HCT116 (cell line): ENCODE results near the gene SPRY4. TPM values are rescaled to one million over a fixed set of nuclear protein-coding genes. Genes with fewer than 3 reads are reported as not detected.

Experiments
- ATAC-seq: fragments of 200-7000 bp; cut with Tn5 transposase; 2 replicates; pipeline ENCODE4 v1.9.1; 2020; ENCODE audit warnings: mild to moderate bottlenecking, moderate library complexity
- BruUV-seq: library from RNA; stranded (reverse); fragments of 400-500 nt; replicated peaks from 2 replicates; lab custom pipeline; 2021; lab: Mats Ljungman, UMichigan
- CTCF ChIA-PET: fragments of 300-600 bp; sonication (Branson Sonifier 250); formaldehyde crosslinking; loops from one replicate; lab custom pipeline; 2021; ENCODE audit warnings: antibody characterized with exemption; lab: Charles Lee
- POLR2A ChIA-PET: fragments of 300-600, 350-600 bp; sonication (Branson Sonifier 250); formaldehyde crosslinking; loops from one replicate; lab custom pipeline; 2021; ENCODE audit warnings: antibody characterized with exemption; lab: Charles Lee
- RAD21 ChIA-PET, 2 experiments: fragments of 300-600 bp; sonication (Branson Sonifier 250); formaldehyde crosslinking; loops; one replicate each; lab custom pipeline; 2023; ENCODE audit warnings: low total read pairs in 2 of 2; ENCODE audit not compliant: uncharacterized antibody in 2 of 2, unreplicated experiment in 2 of 2, low non-redundant PET in 1 of 2; lab: Charles Lee
- DNase-seq: peaks from one replicate; pipeline ENCODE4 v3.0.0-alpha.2; 2010; ENCODE audit warnings: low read depth, low spot score
- H2AFZ ChIP-seq: fragments of 200-600 bp; shearing (Covaris generic), sonication (generic); 2 replicates; pipeline ENCODE4 v1.6.1; 2017; ENCODE audit warnings: low read depth, mixed run types, mixed read lengths, antibody characterized with exemption, low read length; ENCODE audit not compliant: poor library complexity, severe bottlenecking
- H3K27ac ChIP-seq: 2 replicates; pipeline ENCODE4 v1.5.1; 2012; ENCODE audit warnings: low read depth, low read length
- H3K27me3 ChIP-seq: fragments of 200-600 bp; sonication (generic); 2 replicates; pipeline ENCODE4 v1.6.1; 2016; ENCODE audit warnings: mixed run types, low read length, mixed read lengths; ENCODE audit not compliant: insufficient read depth
- H3K36me3 ChIP-seq, 2 experiments: fragments of 200-500 bp in 1 of 2; fragments of 200-600 bp in 1 of 2; sonication (Bioruptor generic) in 1 of 2; sonication (generic) in 1 of 2; 2 replicates each; pipeline versions ENCODE4 v1.5.1 to v1.6.1; 2014 to 2016; ENCODE audit warnings: low read length in 2 of 2, inconsistent platforms in 1 of 2, mixed read lengths in 1 of 2, mixed run types in 1 of 2; ENCODE audit not compliant: insufficient read depth in 2 of 2, control insufficient read depth in 1 of 2
- H3K4me1 ChIP-seq, 2 experiments: fragments of 200-600 bp in 1 of 2; sonication (generic) in 1 of 2; 2 replicates each; pipeline versions ENCODE4 v1.5.1 to v1.6.1; 2012 to 2017; ENCODE audit warnings: low read length in 2 of 2, inconsistent platforms in 1 of 2, mild to moderate bottlenecking in 1 of 2, mixed read lengths in 1 of 2, mixed run types in 1 of 2, moderate library complexity in 1 of 2; ENCODE audit not compliant: insufficient read depth in 2 of 2, control insufficient read depth in 1 of 2
- H3K4me2 ChIP-seq: fragments of 200-600 bp; sonication (generic); 2 replicates; pipeline ENCODE4 v1.6.1; 2017; ENCODE audit warnings: mixed run types, low read length, mixed read lengths
- H3K4me3 ChIP-seq, 2 experiments: fragments of 200-600 bp in 1 of 2; sonication (generic) in 1 of 2; replicated peaks in 1 of 2; 2 replicates each; pipeline ENCODE4 v1.5.1; 2011 to 2016; ENCODE audit warnings: low read length in 2 of 2, control low read depth in 1 of 2, low read depth in 1 of 2, mild to moderate bottlenecking in 1 of 2, mixed read lengths in 1 of 2, mixed run types in 1 of 2
- H3K79me2 ChIP-seq: fragments of 200-600 bp; sonication (generic); 2 replicates; pipeline ENCODE4 v1.6.1; 2017; ENCODE audit warnings: mild to moderate bottlenecking, mixed run types, low read length, moderate library complexity, mixed read lengths; ENCODE audit not compliant: insufficient read depth
- H3K9ac ChIP-seq: fragments of 200-600 bp; sonication (generic); 2 replicates; pipeline ENCODE4 v1.6.1; 2016; ENCODE audit warnings: low read length, mixed read lengths
- H3K9me2 ChIP-seq: fragments of 200-600 bp; sonication (generic), shearing (Covaris generic); 2 replicates; pipeline ENCODE4 v1.6.1; 2017; ENCODE audit warnings: mixed run types, mild to moderate bottlenecking, moderate library complexity; ENCODE audit not compliant: insufficient read depth
- H3K9me3 ChIP-seq, 2 experiments: fragments of 200-500 bp in 1 of 2; fragments of 200-600 bp in 1 of 2; sonication (Bioruptor generic) in 1 of 2; sonication (generic) in 1 of 2; 2 replicates each; pipeline ENCODE4 v1.6.1; 2014 to 2017; ENCODE audit warnings: low read length in 2 of 2, mixed read lengths in 2 of 2, inconsistent platforms in 1 of 2, low read depth in 1 of 2, mild to moderate bottlenecking in 1 of 2, mixed run types in 1 of 2, moderate library complexity in 1 of 2; ENCODE audit not compliant: control insufficient read depth in 1 of 2, insufficient read depth in 1 of 2
- H4K20me1 ChIP-seq: fragments of 200-600 bp; sonication (generic), shearing (Covaris generic); 2 replicates; pipeline ENCODE4 v1.6.1; 2017; ENCODE audit warnings: mixed run types, mild to moderate bottlenecking, moderate library complexity; ENCODE audit not compliant: insufficient read depth
- CBX3 ChIP-seq: IDR thresholded peaks from 2 replicates; pipeline ENCODE4 v1.6.1; 2012; ENCODE audit warnings: low read depth
- CEBPB ChIP-seq: IDR thresholded peaks from 2 replicates; pipeline ENCODE4 v1.6.1; 2012; ENCODE audit warnings: low read depth
- ELF1 ChIP-seq: IDR thresholded peaks from 2 replicates; pipeline ENCODE4 v1.6.1; 2012; ENCODE audit warnings: low read depth, borderline replicate concordance
- EZH2phosphoT487 ChIP-seq: fragments of 200-600 bp; IDR thresholded peaks from 2 replicates; pipeline ENCODE4 v1.6.1; 2018; ENCODE audit warnings: antibody characterized with exemption, borderline replicate concordance
- FOSL1 ChIP-seq: IDR thresholded peaks from 2 replicates; pipeline ENCODE4 v1.6.1; 2012; ENCODE audit warnings: low read depth
- POLR2A ChIP-seq: IDR thresholded peaks from 2 replicates; pipeline ENCODE4 v1.7.0; 2011; ENCODE audit warnings: borderline replicate concordance; ENCODE audit not compliant: insufficient read depth, insufficient read length; ENCODE audit errors: extremely low read depth
- POLR2AphosphoS5 ChIP-seq: IDR thresholded peaks from 2 replicates; pipeline ENCODE4 v1.6.1; 2011; ENCODE audit warnings: mild to moderate bottlenecking, low read depth, low read length, moderate library complexity
- SIN3A ChIP-seq: IDR thresholded peaks from 2 replicates; pipeline ENCODE4 v1.6.1; 2012; ENCODE audit warnings: low read depth
- TCF7L2 ChIP-seq: IDR thresholded peaks from 2 replicates; pipeline ENCODE4 v1.7.0; 2011; ENCODE audit warnings: borderline replicate concordance, inconsistent platforms; ENCODE audit not compliant: insufficient read depth, insufficient read length; ENCODE audit errors: extremely low read depth
- YY1 ChIP-seq: IDR thresholded peaks from 2 replicates; pipeline ENCODE4 v1.6.1; 2011; ENCODE audit warnings: low read length, low read depth, moderate library complexity, mild to moderate bottlenecking; ENCODE audit not compliant: insufficient replicate concordance; ENCODE audit errors: extremely low read depth
- ZFX ChIP-seq: fragments of 450-650 bp; IDR thresholded peaks from 2 replicates; pipeline ENCODE4 v1.6.1; 2017
- intact Hi-C: fragments of 100-400 bp; cut with micrococcal nuclease; formaldehyde crosslinking; loops from 2 replicates; pipeline ENCODE4 v1.10.0; 2022
- total RNA-seq: library from RNA; stranded (reverse); gene quantifications from one replicate; pipeline ENCODE4 v1.2.1, GENCODE V29; 2021; ENCODE audit not compliant: unreplicated experiment
- TF ChIP-seq, protein P1 (sequence below): IDR thresholded peaks from 2 replicates; pipeline ENCODE4 v1.6.1; 2012
- TF ChIP-seq, protein P2 (sequence below): IDR thresholded peaks from 2 replicates; pipeline ENCODE4 v1.6.1; 2012; ENCODE audit warnings: low read depth

SPRY4 gene
- total RNA-seq, 1 experiment from 2014 or later = 112 TPM

DNA sequence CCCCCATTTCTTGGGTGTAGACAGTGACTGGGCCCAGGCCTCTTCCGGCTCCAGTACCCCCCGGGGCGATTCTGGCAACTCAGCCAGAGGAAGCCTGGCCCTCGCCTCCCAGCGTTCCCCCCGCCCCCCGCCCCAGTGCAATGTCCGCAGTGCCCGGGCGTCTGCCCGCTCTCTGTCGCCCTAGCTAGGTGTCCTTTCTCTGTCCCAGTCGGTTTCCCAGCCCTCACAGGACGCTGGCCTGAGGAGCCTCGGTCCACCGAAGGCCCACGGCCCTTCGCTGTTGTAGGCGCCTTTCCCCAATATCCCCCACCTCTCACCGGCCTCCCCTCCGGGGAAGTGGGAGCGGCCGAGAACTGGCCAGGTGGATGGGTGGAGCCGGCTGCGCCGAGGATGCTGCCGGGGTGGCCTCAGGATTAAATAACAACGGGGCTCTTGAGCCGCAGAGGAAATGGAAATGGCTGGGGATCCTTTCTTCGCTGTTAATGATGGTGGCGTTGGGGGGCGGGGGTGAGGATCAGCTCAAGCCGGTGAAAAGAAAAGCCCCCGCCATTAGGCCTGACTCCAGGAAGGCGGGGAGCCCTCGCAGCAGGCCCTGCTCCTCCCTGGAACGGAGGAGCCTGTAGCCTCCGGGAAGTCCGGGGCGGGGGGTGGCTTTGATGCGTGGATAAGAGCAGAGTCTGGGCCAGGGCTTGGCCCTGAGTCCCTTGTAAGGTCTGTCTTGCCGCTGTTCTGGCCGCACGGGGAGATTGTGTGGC is 1.1 kb upstream of the SPRY4 start:
- Histone ChIP-seq H3K36me3 (peaks cover 4 to 13% of the 10 kb centered on the region in 2 experiments; a peak in 2 of 4 replicates), H3K9me3 (no peaks in the 10 kb centered on the region), H3K4me3 (peak overlapping the region; percentile 78 to 98), H3K9ac (peak overlapping the region; percentile 80), H3K9me2 (no peaks in the 10 kb centered on the region), H3K27ac (peak overlapping the region; percentile 98), H2AFZ (no peak overlapping the region), H3K27me3 (no peaks in the 10 kb centered on the region), H3K4me2 (peak overlapping the region; percentile 89), H4K20me1 (peaks cover 28% of the 10 kb centered on the region; the same call in 1 of the 2 replicates), H3K79me2 (peaks cover 93% of the 10 kb centered on the region), H3K4me1 (peaks cover 53 to 72% of the 10 kb centered on the region in 2 experiments)
- DNase-seq (peak; percentile 63), ATAC-seq (peak; percentile 58)
- CTCF ChIA-PET = interaction anchor here (0.7 to 2.0 kb wide), 4 partner anchors 16 to 261 kb away, joined by 3 to 7 read pairs (median 4); no protein-coding TSS in a partner anchor
- intact Hi-C loops = loop anchor here (2.0 to 5.0 kb wide), 4 partner anchors 31 to 223 kb away; no protein-coding TSS in a partner anchor
- no TSS peak for BruUV-seq
- RAD21 ChIA-PET = interaction anchor here in 1 of 2 experiments (0.6 kb wide), 1 partner anchor 153 kb away, joined by 3 read pairs; no protein-coding TSS in a partner anchor
- peak; percentile 58 for TF ChIP-seq ZFX
- TF ChIP-seq TCF7L2 = peak; percentile 91
- TF ChIP-seq EZH2phosphoT487 = no peak
- TF ChIP-seq ELF1 = no peak
- TF ChIP-seq SIN3A = no peak
- TF ChIP-seq, protein P1, sequence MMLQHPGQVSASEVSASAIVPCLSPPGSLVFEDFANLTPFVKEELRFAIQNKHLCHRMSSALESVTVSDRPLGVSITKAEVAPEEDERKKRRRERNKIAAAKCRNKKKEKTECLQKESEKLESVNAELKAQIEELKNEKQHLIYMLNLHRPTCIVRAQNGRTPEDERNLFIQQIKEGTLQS = no peak
- TF ChIP-seq, protein P2, sequence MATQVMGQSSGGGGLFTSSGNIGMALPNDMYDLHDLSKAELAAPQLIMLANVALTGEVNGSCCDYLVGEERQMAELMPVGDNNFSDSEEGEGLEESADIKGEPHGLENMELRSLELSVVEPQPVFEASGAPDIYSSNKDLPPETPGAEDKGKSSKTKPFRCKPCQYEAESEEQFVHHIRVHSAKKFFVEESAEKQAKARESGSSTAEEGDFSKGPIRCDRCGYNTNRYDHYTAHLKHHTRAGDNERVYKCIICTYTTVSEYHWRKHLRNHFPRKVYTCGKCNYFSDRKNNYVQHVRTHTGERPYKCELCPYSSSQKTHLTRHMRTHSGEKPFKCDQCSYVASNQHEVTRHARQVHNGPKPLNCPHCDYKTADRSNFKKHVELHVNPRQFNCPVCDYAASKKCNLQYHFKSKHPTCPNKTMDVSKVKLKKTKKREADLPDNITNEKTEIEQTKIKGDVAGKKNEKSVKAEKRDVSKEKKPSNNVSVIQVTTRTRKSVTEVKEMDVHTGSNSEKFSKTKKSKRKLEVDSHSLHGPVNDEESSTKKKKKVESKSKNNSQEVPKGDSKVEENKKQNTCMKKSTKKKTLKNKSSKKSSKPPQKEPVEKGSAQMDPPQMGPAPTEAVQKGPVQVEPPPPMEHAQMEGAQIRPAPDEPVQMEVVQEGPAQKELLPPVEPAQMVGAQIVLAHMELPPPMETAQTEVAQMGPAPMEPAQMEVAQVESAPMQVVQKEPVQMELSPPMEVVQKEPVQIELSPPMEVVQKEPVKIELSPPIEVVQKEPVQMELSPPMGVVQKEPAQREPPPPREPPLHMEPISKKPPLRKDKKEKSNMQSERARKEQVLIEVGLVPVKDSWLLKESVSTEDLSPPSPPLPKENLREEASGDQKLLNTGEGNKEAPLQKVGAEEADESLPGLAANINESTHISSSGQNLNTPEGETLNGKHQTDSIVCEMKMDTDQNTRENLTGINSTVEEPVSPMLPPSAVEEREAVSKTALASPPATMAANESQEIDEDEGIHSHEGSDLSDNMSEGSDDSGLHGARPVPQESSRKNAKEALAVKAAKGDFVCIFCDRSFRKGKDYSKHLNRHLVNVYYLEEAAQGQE = no peak
- peak; percentile 64 for TF ChIP-seq POLR2AphosphoS5
- no peak for TF ChIP-seq CBX3
- TF ChIP-seq YY1 = peak; percentile 27
- no peak for TF ChIP-seq FOSL1
- no peak for TF ChIP-seq CEBPB
- no peak for TF ChIP-seq POLR2A
- POLR2A ChIA-PET = interaction anchor here (0.5 to 8.4 kb wide), 8 partner anchors 14 to 178 kb away, joined by 3 to 199 read pairs (median 4); no protein-coding TSS in a partner anchor
